A549 (cell line): Measurements from ENCODE around the gene PACS2. TPM values are rescaled to one million over a fixed set of nuclear protein-coding genes. Genes with fewer than 3 reads are reported as not detected.

Experiments
- ATAC-seq, 2 experiments: fragments of 200-7000 bp in 1 of 2; fragments of >200 bp in 1 of 2; cut with Nextera tagmentation in 1 of 2; cut with Tn5 transposase in 1 of 2; 3 replicates each; pipeline versions ENCODE4 v1.8.0 to v1.9.1; 2018 to 2020; ENCODE audit warnings: mild to moderate bottlenecking in 1 of 2, moderate library complexity in 1 of 2
- CTCF ChIA-PET: fragments of 300-600 bp; sonication (Branson Sonifier 250); formaldehyde crosslinking; extraction: SDS; loops from one replicate; lab custom pipeline; 2021; ENCODE audit warnings: antibody characterized with exemption, inconsistent platforms; lab: Yijun Ruan, JAX
- POLR2A ChIA-PET: fragments of 350-600 bp; formaldehyde crosslinking; extraction: SDS; loops from one replicate; lab custom pipeline; 2021; ENCODE audit warnings: antibody characterized with exemption, inconsistent platforms; lab: Yijun Ruan, JAX
- DNase-seq, 2 experiments: peaks; one replicate each; pipeline versions ENCODE4 v3.0.0 to v3.0.0-alpha.2; 2011 to 2016; ENCODE audit warnings: low read depth in 1 of 2, low spot score in 1 of 2
- FAIRE-seq: peaks from 2 replicates; lab custom pipeline; 2011; peaks lifted over from hg19 to GRCh38; lab: Jason Lieb, UNC
- H3K27ac ChIP-seq, 2 experiments: fragments of >200 bp; sonication (Bioruptor Twin); formaldehyde crosslinking; 3 replicates each; pipeline ENCODE4 v1.5.1; 2016 to 2017
- H3K4me1 ChIP-seq: fragments of >200 bp; sonication (Bioruptor Twin); formaldehyde crosslinking; 3 replicates; pipeline ENCODE4 v1.6.1; 2016
- H3K4me2 ChIP-seq: fragments of >200 bp; sonication (Bioruptor Twin); formaldehyde crosslinking; 3 replicates; pipeline ENCODE4 v1.6.1; 2016
- H3K4me3 ChIP-seq: fragments of >200 bp; sonication (Bioruptor Twin); formaldehyde crosslinking; 3 replicates; pipeline ENCODE4 v1.5.1; 2016
- H3K9me3 ChIP-seq: fragments of >200 bp; sonication (Bioruptor Twin); formaldehyde crosslinking; 3 replicates; pipeline ENCODE4 v1.6.1; 2016
- CBX2 ChIP-seq: fragments of 200-600 bp; sonication (generic); IDR thresholded peaks from 2 replicates; pipeline ENCODE4 v1.6.1; 2016; ENCODE audit warnings: low read depth, mild to moderate bottlenecking, borderline replicate concordance
- CBX8 ChIP-seq: fragments of 200-600 bp; sonication (generic); IDR thresholded peaks from 2 replicates; pipeline ENCODE4 v1.6.1; 2016
- EHMT2 ChIP-seq: fragments of 200-600 bp; sonication (generic); IDR thresholded peaks from 2 replicates; pipeline ENCODE4 v1.6.1; 2016; ENCODE audit warnings: antibody characterized with exemption, low read depth, mild to moderate bottlenecking, moderate library complexity
- FOSL2 ChIP-seq, 2 experiments: fragments of 450-650 bp in 1 of 2; fragments of >200 bp in 1 of 2; sonication (Bioruptor Twin) in 1 of 2; formaldehyde crosslinking; IDR thresholded peaks; 2 replicates each; pipeline versions ENCODE4 v1.5.0 to v1.6.1; 2016 to 2020; ENCODE audit warnings: mild to moderate bottlenecking in 1 of 2, moderate library complexity in 1 of 2
- FOXS1 ChIP-seq: fragments of 250-450 bp; sonication (Bioruptor Pico); IDR thresholded peaks from 2 replicates; pipeline ENCODE4 v1.5.0; 2020; ENCODE audit warnings: mild to moderate bottlenecking, moderate library complexity
- HDAC2 ChIP-seq: fragments of 200-600 bp; sonication (generic); IDR thresholded peaks from 2 replicates; pipeline ENCODE4 v1.6.1; 2016
- HOXB5 ChIP-seq: fragments of 250-450 bp; sonication (Bioruptor Pico); IDR thresholded peaks from 2 replicates; pipeline ENCODE4 v1.5.0; 2020; ENCODE audit warnings: mild to moderate bottlenecking, moderate library complexity
- NFE2L2 ChIP-seq: fragments of 150-350 bp; conservative IDR thresholded peaks from 2 replicates; pipeline ENCODE4 v1.6.1; 2014; ENCODE audit warnings: low read length
- RAD21 ChIP-seq, 2 experiments: fragments of >200 bp in 1 of 2; sonication (Bioruptor Twin) in 1 of 2; formaldehyde crosslinking in 1 of 2; IDR thresholded peaks in 1 of 2; conservative IDR thresholded peaks in 1 of 2; 2 replicates in 1 of 2; 3 replicates in 1 of 2; pipeline ENCODE4 v1.6.1; 2012 to 2018; ENCODE audit warnings: inconsistent platforms in 1 of 2
- RFX5 ChIP-seq: fragments of 450-650 bp; IDR thresholded peaks from 2 replicates; pipeline ENCODE4 v1.7.1; 2014; ENCODE audit warnings: antibody characterized with exemption, mild to moderate bottlenecking, moderate library complexity
- SMC3 ChIP-seq: fragments of >200 bp; sonication (Bioruptor Twin); formaldehyde crosslinking; IDR thresholded peaks from 3 replicates; pipeline ENCODE4 v1.6.1; 2018; ENCODE audit warnings: inconsistent platforms
- TFCP2L1 ChIP-seq: fragments of 250-450 bp; sonication (Bioruptor Pico); IDR thresholded peaks from 2 replicates; pipeline ENCODE4 v1.5.0; 2021; ENCODE audit warnings: mild to moderate bottlenecking
- WGBS: methylation state at CpG from one replicate; pipeline ENCODE4 v1.1.6; 2017; ENCODE audit errors: missing lambda C conversion rate; 5-methylcytosine and 5-hydroxymethylcytosine counted together
- polyA plus RNA-seq, 4 experiments: library from polyadenylated mRNA; depleted of rRNA in 3 of 4; stranded (reverse); fragments of >200 nt; fragmentation: RNase III in 1 of 4; extraction: RNeasy Plus Mini Kit Qiagen cat#74134 plus additional on column Dnase treatment in 1 of 4; gene quantifications; 2 replicates in 3 of 4; 3 replicates in 1 of 4; pipeline ENCODE4 v1.2.3, GENCODE V29; 2011 to 2017
- TF ChIP-seq, protein P1 (sequence below): fragments of >200 bp; sonication (Bioruptor Twin); formaldehyde crosslinking; IDR thresholded peaks from 3 replicates; pipeline ENCODE4 v1.6.1; 2016

Gene PACS2
- polyA plus RNA-seq, 2 of the 4 experiments (the other 2 are of a cell fraction): 11.9 to 24.5 TPM

DNA sequence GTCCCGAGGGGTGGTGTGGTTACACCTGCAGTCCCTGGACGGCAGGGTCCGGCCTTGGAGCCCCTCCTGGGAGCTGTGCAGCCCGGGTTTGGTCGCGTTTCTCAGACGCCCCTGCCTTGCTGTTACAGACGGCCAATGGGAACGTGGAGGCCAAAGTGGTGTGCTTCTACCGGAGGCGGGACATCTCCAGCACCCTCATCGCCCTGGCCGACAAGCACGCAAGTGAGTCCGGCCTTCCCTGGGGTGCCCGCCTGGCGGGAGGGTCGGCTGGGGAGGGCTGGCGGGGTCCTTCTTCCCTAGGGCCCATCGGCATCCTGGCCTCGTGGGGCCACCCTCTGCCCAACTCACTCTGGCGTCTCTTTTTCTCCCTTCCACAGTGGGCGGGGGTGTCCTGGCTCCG, 130.7 kb downstream of the PACS2 start:
- TF ChIP-seq NFE2L2 (no peak), RAD21 (conservative IDR thresholded peaks at IDR 0.05 in 1 of 2, IDR thresholded peaks at IDR 0.05 in 1 of 2) (no peak)
- ATAC-seq (no peak), DNase-seq (no peak), FAIRE-seq (no peak)
- 93% methylated on average over 24 of the region's 24 CpGs for WGBS
- H3K4me3 ChIP-seq: no peak overlapping the region
- no peaks in the 10 kb centered on the region for H3K9me3 ChIP-seq
- ChIA-PET CTCF (interaction anchor here (1.3 to 1.6 kb wide), 3 partner anchors 36 to 83 kb away, joined by 3 to 7 read pairs (median 6); no protein-coding TSS in a partner anchor), POLR2A (no interaction called here)
- 0 out of 3 replicates have a peak, but pooled peaks cover 6% of the 10 kb centered on the region for H3K4me1 ChIP-seq
- H3K27ac ChIP-seq: no peak overlapping the region
- no peak overlapping the region for H3K4me2 ChIP-seq

DNA sequence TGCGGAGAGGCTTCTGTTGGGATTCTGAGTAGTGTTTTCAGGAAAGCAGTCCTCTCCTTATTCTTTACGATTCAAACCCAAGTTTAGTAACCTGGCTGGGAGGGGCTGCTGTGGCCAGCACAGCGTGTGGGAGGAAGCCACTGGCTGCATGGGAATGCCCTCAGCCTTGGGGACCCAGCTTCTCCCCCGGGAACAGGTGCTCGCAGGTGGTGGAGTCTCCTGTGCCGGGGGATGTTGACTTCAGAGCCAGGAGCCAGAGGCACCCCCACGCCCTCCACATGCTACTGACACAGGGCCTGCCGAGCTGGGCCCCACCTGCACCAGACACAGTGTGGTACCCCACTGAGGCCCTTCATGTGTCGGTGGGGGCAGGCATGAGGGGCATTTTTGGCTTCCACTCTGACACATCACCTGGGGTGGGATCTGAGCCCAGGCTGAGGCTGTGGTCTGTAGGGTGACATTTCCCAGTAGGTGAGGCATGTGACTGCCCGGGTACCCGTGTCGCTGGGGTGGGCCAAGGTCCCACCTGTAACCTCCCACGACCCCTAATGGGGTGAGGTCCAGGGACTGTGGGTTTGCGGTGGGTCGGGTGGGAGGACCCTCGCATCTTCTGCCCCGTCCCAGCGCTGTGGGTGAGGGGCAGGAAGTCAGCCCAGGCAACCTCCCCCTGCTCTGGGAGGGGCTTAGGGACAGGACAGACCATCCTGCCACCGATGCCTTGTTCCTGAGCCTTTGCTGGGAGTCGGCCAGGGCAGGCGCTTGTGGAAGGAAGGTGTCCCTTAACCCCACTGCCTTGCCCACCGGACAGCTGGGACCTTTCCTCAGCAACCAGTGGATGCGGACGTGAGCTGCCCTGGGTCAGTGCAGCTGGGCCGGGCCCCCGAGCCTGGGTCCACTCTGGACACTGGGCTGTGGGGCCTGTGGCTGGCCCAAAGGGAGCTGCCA, 131.6 kb downstream of the PACS2 start:
- Histone ChIP-seq H3K9me3 (no peaks in the 10 kb centered on the region), H3K4me2 (no peak overlapping the region), H3K4me1 (0 out of 3 replicates have a peak, but pooled peaks cover 6% of the 10 kb centered on the region), H3K4me3 (no peak overlapping the region), H3K27ac (no peak overlapping the region)
- TF ChIP-seq RFX5 (no peak), CBX8 (no peak), FOXS1 (CRISPR knock-in tag) (no peak)
- POLR2A ChIA-PET: no interaction called here
- CTCF ChIA-PET: interaction anchor here (1.2 to 2.7 kb wide), 5 partner anchors 35 to 95 kb away, joined by 3 to 29 read pairs (median 7); no protein-coding TSS in a partner anchor
- FAIRE-seq (no peak), DNase-seq (no peak), ATAC-seq (no peak)
- WGBS: 91% methylated on average over 18 of the region's 26 CpGs

DNA sequence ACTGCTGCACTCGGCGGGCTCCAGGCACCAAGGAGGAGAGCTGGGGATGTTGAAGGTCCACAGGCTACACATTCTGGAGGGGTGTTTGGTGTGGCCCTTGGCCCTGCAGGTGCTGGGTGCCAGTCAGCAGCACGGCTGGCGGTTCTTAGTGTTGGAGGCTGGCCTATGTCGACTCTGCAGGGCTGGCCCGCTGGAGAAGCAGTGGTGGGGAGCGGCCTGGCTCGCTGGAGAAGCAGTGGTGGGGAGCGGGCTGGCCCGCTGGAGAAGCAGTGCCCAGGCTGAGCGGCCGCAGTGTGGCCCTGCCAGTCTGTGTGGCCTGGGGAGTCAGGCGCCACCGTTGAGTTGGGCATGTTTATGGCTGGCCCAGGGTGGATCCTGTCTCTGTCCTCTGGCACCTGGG, 132.4 kb downstream of the PACS2 start:
- Histone ChIP-seq H3K4me1 (0 out of 3 replicates have a peak, but pooled peaks cover 6% of the 10 kb centered on the region), H3K9me3 (no peaks in the 10 kb centered on the region), H3K4me3 (no peak overlapping the region), H3K27ac (no peak overlapping the region), H3K4me2 (no peak overlapping the region)
- FAIRE-seq: no peak
- ChIA-PET CTCF (interaction anchor here (1.2 to 2.7 kb wide), 4 partner anchors 23 to 96 kb away, joined by 3 to 29 read pairs (median 16); no protein-coding TSS in a partner anchor), POLR2A (interaction anchor here (1.9 kb wide), 1 partner anchor 34 kb away, joined by 5 read pairs; no protein-coding TSS in a partner anchor)
- TF ChIP-seq FOSL2 (IDR thresholded peaks at IDR 0.05) (no peak), FOSL2 (CRISPR knock-in tag; IDR thresholded peaks at IDR 0.05) (no peak), SMC3 (no peak), TFCP2L1 (CRISPR knock-in tag) (no peak), EHMT2 (no peak), HOXB5 (CRISPR knock-in tag) (no peak), CBX2 (no peak), HDAC2 (no peak)
- TF ChIP-seq, protein P1, sequence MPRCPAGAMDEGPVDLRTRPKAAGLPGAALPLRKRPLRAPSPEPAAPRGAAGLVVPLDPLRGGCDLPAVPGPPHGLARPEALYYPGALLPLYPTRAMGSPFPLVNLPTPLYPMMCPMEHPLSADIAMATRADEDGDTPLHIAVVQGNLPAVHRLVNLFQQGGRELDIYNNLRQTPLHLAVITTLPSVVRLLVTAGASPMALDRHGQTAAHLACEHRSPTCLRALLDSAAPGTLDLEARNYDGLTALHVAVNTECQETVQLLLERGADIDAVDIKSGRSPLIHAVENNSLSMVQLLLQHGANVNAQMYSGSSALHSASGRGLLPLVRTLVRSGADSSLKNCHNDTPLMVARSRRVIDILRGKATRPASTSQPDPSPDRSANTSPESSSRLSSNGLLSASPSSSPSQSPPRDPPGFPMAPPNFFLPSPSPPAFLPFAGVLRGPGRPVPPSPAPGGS: no peak
- WGBS: 88% methylated on average over 9 of the region's 14 CpGs
- no peak for ATAC-seq
- no peak for DNase-seq

Other genes with a start within 250 kb of the PACS2 start
- 0.19 and 0.49 TPM in 2 replicates for gene GPR132, start 249.3 kb upstream of the PACS2 start, polyA plus RNA-seq (2011; rRNA removed)
- 0.16 to 0.22 TPM (median 0.18 TPM) in 3 replicates for gene GPR132, start 249.3 kb upstream of the PACS2 start, polyA plus RNA-seq (2017; fragmentation: RNase III; extraction: RNeasy Plus Mini Kit Qiagen cat#74134 plus additional on column Dnase treatment)
- gene JAG2, start 146.0 kb upstream of the PACS2 start, polyA plus RNA-seq (2011; rRNA removed): 4.8 and 5.9 TPM in 2 replicates
- 20.4 to 26.8 TPM (median 22.5 TPM) in 3 replicates for gene JAG2, start 146.0 kb upstream of the PACS2 start, polyA plus RNA-seq (2017; fragmentation: RNase III; extraction: RNeasy Plus Mini Kit Qiagen cat#74134 plus additional on column Dnase treatment)
- gene NUDT14, start 133.4 kb upstream of the PACS2 start, polyA plus RNA-seq (2011; rRNA removed): 11.3 and 12.6 TPM in 2 replicates
- 27.8 to 31.3 TPM (median 30.7 TPM) in 3 replicates for gene NUDT14, start 133.4 kb upstream of the PACS2 start, polyA plus RNA-seq (2017; fragmentation: RNase III; extraction: RNeasy Plus Mini Kit Qiagen cat#74134 plus additional on column Dnase treatment)
- 16.1 and 19.3 TPM in 2 replicates for gene BTBD6, start 66.2 kb upstream of the PACS2 start, polyA plus RNA-seq (2011; rRNA removed)
- gene BTBD6, start 66.2 kb upstream of the PACS2 start, polyA plus RNA-seq (2017; fragmentation: RNase III; extraction: RNeasy Plus Mini Kit Qiagen cat#74134 plus additional on column Dnase treatment): 31.3 to 33.9 TPM (median 33.6 TPM) in 3 replicates
- gene BRF1, start 13.7 kb upstream of the PACS2 start, polyA plus RNA-seq (2011; rRNA removed): 7.0 and 8.5 TPM in 2 replicates
- 23.9 to 29.6 TPM (median 25.7 TPM) in 3 replicates for gene BRF1, start 13.7 kb upstream of the PACS2 start, polyA plus RNA-seq (2017; fragmentation: RNase III; extraction: RNeasy Plus Mini Kit Qiagen cat#74134 plus additional on column Dnase treatment)
- 0.06 and 0.19 TPM in 2 replicates for gene TEX22, start 83.8 kb downstream of the PACS2 start, polyA plus RNA-seq (2011; rRNA removed)
- 0.23 to 0.51 TPM (median 0.26 TPM) in 3 replicates for gene TEX22, start 83.8 kb downstream of the PACS2 start, polyA plus RNA-seq (2017; fragmentation: RNase III; extraction: RNeasy Plus Mini Kit Qiagen cat#74134 plus additional on column Dnase treatment)
- 46.8 and 52.7 TPM in 2 replicates for gene MTA1, start 105.1 kb downstream of the PACS2 start, polyA plus RNA-seq (2011; rRNA removed)
- 80.7 to 89.8 TPM (median 86.7 TPM) in 3 replicates for gene MTA1, start 105.1 kb downstream of the PACS2 start, polyA plus RNA-seq (2017; fragmentation: RNase III; extraction: RNeasy Plus Mini Kit Qiagen cat#74134 plus additional on column Dnase treatment)
- gene CRIP2, start 160.1 kb downstream of the PACS2 start, polyA plus RNA-seq (2011; rRNA removed): 36.2 and 41.0 TPM in 2 replicates
- 55.6 to 68.4 TPM (median 67.3 TPM) in 3 replicates for gene CRIP2, start 160.1 kb downstream of the PACS2 start, polyA plus RNA-seq (2017; fragmentation: RNase III; extraction: RNeasy Plus Mini Kit Qiagen cat#74134 plus additional on column Dnase treatment)
- gene CRIP1, start 172.1 kb downstream of the PACS2 start, polyA plus RNA-seq (2011; rRNA removed): 196 and 280 TPM in 2 replicates
- 837 to 1,023 TPM (median 999 TPM) in 3 replicates for gene CRIP1, start 172.1 kb downstream of the PACS2 start, polyA plus RNA-seq (2017; fragmentation: RNase III; extraction: RNeasy Plus Mini Kit Qiagen cat#74134 plus additional on column Dnase treatment)
- 12.7 and 13.4 TPM in 2 replicates for gene TEDC1, start 176.5 kb downstream of the PACS2 start, polyA plus RNA-seq (2011; rRNA removed)
- gene TEDC1, start 176.5 kb downstream of the PACS2 start, polyA plus RNA-seq (2017; fragmentation: RNase III; extraction: RNeasy Plus Mini Kit Qiagen cat#74134 plus additional on column Dnase treatment): 35.1 to 39.6 TPM (median 37.5 TPM) in 3 replicates
- gene TMEM121, start 211.8 kb downstream of the PACS2 start, polyA plus RNA-seq (2011; rRNA removed): 2.3 and 2.4 TPM in 2 replicates
- 4.3 to 5.7 TPM (median 5.6 TPM) in 3 replicates for gene TMEM121, start 211.8 kb downstream of the PACS2 start, polyA plus RNA-seq (2017; fragmentation: RNase III; extraction: RNeasy Plus Mini Kit Qiagen cat#74134 plus additional on column Dnase treatment)